ENCODE data around the gene LRIT3. TPM values are rescaled to one million over a fixed set of nuclear protein-coding genes. Genes with fewer than 3 reads are reported as not detected.
"Not testable (repeated sequence)": the region's sequence is repeated elsewhere in the genome, so short reads cannot be mapped to it uniquely, and the experiment has no call there.

The LRIT3 gene
- total and polyA plus RNA-seq, 8 donors = 0.12 to 0.73 (median 0.44) TPM

DNA sequence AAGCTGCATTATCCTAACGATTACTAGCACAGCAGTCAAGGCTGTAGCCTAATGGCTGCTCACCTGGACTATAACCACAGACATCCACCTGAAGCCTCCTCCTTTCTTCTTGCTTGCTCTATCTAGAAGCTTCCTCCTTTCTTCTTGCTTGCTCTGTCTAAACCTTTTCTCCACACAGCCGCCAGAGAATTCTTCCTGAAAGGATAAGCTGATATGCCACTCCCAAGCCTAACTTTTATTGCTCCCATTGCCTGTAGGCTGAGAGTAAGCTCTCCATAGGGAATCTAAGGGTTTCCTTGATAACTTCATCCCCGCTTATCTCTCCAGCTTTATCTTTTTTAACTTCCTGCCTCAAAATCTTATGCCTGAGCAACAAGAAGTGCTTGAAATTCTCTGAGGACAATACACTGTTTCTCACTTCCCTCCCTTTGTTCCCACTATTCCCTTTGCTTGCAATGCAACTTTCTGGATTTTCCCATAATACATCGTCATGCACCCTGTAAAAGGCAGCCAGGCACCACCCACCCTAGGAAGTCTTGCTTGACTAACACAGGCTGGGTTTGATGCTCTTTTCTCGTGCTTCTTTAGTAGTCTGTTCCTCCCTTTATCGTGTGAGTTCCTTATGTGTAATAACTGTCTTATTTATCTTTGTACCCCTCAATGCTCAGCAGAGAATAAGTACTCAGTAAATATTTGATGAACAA is 1.4 kb upstream of the LRIT3 start:
- ATAC-seq (no peak), DNase-seq (no peak)
- intact Hi-C loops (cut with DNase I) = no loop called here
- Histone ChIP-seq H3K27me3 (no peaks in the 10 kb centered on the region), H3K9me3 (no peaks in the 10 kb centered on the region), H3K36me3 (no peaks in the 10 kb centered on the region), H3K4me1 (no peaks in the 10 kb centered on the region), H3K4me3 (no peak overlapping the region), H3K27ac (no peak overlapping the region)
- TF ChIP-seq, protein P1, sequence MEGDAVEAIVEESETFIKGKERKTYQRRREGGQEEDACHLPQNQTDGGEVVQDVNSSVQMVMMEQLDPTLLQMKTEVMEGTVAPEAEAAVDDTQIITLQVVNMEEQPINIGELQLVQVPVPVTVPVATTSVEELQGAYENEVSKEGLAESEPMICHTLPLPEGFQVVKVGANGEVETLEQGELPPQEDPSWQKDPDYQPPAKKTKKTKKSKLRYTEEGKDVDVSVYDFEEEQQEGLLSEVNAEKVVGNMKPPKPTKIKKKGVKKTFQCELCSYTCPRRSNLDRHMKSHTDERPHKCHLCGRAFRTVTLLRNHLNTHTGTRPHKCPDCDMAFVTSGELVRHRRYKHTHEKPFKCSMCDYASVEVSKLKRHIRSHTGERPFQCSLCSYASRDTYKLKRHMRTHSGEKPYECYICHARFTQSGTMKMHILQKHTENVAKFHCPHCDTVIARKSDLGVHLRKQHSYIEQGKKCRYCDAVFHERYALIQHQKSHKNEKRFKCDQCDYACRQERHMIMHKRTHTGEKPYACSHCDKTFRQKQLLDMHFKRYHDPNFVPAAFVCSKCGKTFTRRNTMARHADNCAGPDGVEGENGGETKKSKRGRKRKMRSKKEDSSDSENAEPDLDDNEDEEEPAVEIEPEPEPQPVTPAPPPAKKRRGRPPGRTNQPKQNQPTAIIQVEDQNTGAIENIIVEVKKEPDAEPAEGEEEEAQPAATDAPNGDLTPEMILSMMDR (IDR thresholded peaks at IDR 0.05) = no peak

DNA sequence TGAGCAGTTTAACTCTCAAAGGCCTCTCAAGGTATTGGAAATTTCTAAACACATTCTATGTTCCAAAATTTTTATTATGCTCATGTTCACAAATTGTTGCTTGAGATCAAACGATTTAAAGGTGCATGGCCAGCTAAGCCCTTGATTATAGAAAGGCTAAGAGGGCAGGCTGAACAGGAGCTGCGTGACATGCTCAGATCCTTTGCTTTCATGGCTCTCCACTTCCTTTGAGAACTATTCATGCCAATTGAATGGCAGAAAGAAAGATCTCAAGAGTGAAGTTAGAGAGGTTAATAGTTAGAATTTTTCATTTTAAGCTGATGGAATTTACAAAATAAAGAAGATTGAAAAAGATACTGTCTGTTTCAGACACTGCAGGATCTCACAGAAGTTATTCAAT is 594 bp downstream of the LRIT3 start:
- no peaks in the 10 kb centered on the region for H3K36me3 ChIP-seq
- DNase-seq (no peak), ATAC-seq (no peak)
- H3K4me1 ChIP-seq = no peaks in the 10 kb centered on the region
- no peaks in the 10 kb centered on the region for H3K9me3 ChIP-seq
- H3K27me3 ChIP-seq = no peaks in the 10 kb centered on the region
- intact Hi-C loops (cut with DNase I) = no loop called here
- TF ChIP-seq, protein P1 (IDR thresholded peaks at IDR 0.05) = no peak
- H3K4me3 ChIP-seq = no peak overlapping the region
- no peak overlapping the region for H3K27ac ChIP-seq

DNA sequence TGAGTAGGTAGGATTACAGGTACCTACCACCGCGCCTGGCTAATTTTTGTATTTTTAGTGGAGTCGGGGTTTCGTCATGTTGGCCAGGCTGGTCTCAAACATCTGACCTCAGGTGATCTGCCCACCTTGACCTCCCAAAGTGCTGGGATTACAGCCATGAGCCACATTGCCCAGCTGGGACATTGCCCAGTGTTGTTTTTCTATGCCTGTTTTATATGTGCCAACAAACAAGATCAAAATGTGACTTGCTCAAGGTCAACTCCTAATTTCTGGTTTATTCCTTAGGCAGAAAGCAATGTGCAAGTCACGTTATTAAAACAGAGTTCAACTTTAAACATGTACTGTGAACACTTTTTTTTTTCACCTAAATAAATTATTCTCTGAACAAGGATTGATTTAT is 2.7 kb downstream of the LRIT3 start:
- intact Hi-C loops (cut with DNase I) = no loop called here
- H3K4me3 ChIP-seq = no peak overlapping the region
- no peak for ATAC-seq
- no peaks in the 10 kb centered on the region for H3K36me3 ChIP-seq
- H3K4me1 ChIP-seq = no peaks in the 10 kb centered on the region
- H3K9me3 ChIP-seq = no peaks in the 10 kb centered on the region
- no peaks in the 10 kb centered on the region for H3K27me3 ChIP-seq
- TF ChIP-seq, protein P1 (IDR thresholded peaks at IDR 0.05) = no peak
- no peak overlapping the region for H3K27ac ChIP-seq
- no peak for DNase-seq

DNA sequence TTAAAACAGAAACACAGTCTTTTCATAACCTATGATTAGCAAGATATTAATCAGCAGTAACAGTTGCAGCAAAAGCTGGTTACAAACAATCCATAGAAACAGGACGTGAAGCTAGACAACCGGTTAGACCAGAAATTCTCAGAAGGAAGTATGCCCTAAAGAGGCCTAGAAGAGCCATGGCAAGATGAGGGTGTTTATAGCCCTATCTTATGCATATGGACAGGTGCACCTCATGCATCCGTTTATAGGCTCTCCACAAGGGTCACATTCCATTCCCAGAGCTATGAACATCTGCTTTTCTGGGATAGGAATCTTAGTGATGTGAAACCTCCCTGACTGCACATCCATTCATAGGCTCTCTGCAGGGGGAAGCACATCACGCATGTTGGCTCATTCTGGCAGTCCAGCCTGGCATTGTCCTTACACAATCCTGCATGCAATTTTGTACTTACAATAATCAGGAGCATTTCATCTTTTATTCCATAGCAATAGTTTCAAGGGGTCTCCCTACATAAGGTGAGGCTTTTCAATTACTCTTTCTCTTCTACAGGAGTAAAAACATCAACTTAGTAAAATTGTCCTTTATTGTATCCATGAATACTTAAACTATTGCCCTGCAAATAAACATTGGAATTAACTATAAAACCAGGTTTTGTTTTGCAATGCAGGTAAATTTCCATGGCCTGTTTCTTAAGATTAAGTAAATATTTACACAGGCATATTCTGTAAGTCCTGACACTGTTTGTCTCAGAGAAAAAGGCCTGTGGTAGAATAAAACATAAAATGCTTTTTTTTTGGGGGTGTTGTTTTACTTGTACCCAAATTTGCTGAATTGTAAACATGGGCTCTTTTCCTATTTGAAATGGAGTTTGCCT is 11.8 kb downstream of the LRIT3 start:
- DNase-seq; H3K27me3 ChIP-seq; ATAC-seq; H3K36me3 ChIP-seq; H3K4me1 ChIP-seq; H3K27ac ChIP-seq; H3K4me3 ChIP-seq; intact Hi-C loops (cut with DNase I): not testable (repeated sequence)
- H3K9me3 ChIP-seq = peaks cover 0 to 29% of the 10 kb centered on the region in 2 donors

DNA sequence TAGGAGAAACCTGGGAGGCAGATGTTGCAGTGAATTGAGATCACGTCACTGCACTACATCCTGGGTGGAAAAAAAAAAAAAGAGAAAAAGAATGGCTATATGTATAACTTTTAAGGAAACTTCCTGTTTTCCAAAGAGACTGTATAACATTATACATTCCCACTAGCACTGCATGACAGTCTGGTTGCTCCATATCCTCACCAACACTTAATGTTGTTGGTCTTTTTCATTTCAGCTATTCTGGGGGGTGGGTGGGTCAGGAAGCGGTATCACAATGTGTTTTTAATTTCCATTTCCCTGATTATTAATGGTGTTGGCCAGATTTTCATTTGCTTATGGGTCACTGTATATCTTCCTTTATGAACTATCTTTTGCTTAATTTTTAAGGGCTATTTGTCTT is 13.4 kb downstream of the LRIT3 start:
- TF ChIP-seq, protein P1 (IDR thresholded peaks at IDR 0.05) = no peak
- Histone ChIP-seq H3K4me1 (no peaks in the 10 kb centered on the region), H3K27ac (no peak overlapping the region), H3K36me3 (no peaks in the 10 kb centered on the region), H3K9me3 (peaks cover 0 to 29% of the 10 kb centered on the region in 2 donors), H3K4me3 (no peak overlapping the region), H3K27me3 (no peaks in the 10 kb centered on the region)
- DNase-seq = no peak
- intact Hi-C loops (cut with DNase I) = no loop called here
- ATAC-seq = no peak
